K562 (cell line): ENCODE measurements around the gene MTMR3. TPM values are rescaled to one million over a fixed set of nuclear protein-coding genes. Genes with fewer than 3 reads are reported as not detected.

Experiments used
- ADNP ChIP-seq: fragments of 200-800 bp; sonication (Bioruptor generic); IDR thresholded peaks from 2 replicates; pipeline ENCODE4 v1.6.1; 2016; ENCODE audit warnings: missing genetic modification characterization, missing compliant biosample characterization
- FOXA1 ChIP-seq: fragments of 450-650 bp; IDR thresholded peaks from 2 replicates; pipeline ENCODE4 v1.6.1; 2016; ENCODE audit warnings: mild to moderate bottlenecking, borderline replicate concordance
- KDM4B ChIP-seq, 2 experiments: fragments of 450-650 bp in 1 of 2; sonication (generic) in 1 of 2; IDR thresholded peaks; 2 replicates each; pipeline ENCODE4 v1.6.1; 2016 to 2017; ENCODE audit warnings: borderline replicate concordance in 2 of 2, antibody characterized with exemption in 1 of 2, low read depth in 1 of 2, mild to moderate bottlenecking in 1 of 2
- KDM5B ChIP-seq: fragments of 200-600 bp; sonication (generic); IDR thresholded peaks from 2 replicates; pipeline ENCODE4 v1.6.1; 2012; ENCODE audit warnings: low read depth, mild to moderate bottlenecking, moderate library complexity, low read length, control low read depth, inconsistent platforms; ENCODE audit not compliant: insufficient replicate concordance
- NFRKB ChIP-seq: fragments of 450-650 bp; IDR thresholded peaks from 2 replicates; pipeline ENCODE4 v1.6.1; 2016; ENCODE audit warnings: low read depth
- RBBP5 ChIP-seq: fragments of 200-600 bp; sonication (generic); IDR thresholded peaks from 2 replicates; pipeline ENCODE4 v1.6.1; 2012; ENCODE audit warnings: borderline replicate concordance, mild to moderate bottlenecking, low read length, control low read depth, inconsistent platforms; ENCODE audit not compliant: insufficient read depth, poor library complexity, severe bottlenecking
- TCF7 ChIP-seq: sonication (generic); IDR thresholded peaks from 2 replicates; pipeline ENCODE4 v1.6.1; 2016; ENCODE audit warnings: antibody characterized with exemption, borderline replicate concordance
- TRIM28 ChIP-seq: fragments of 450-650 bp; IDR thresholded peaks from 2 replicates; pipeline ENCODE4 v1.6.1; 2017
- ZNF12 ChIP-seq: sonication (generic); formaldehyde crosslinking; IDR thresholded peaks from 2 replicates; pipeline ENCODE4 v1.4.0; 2020; ENCODE audit warnings: mild to moderate bottlenecking, missing genetic modification reagents
- ZNF766 ChIP-seq: fragments of 200-800 bp; sonication (Bioruptor generic); conservative IDR thresholded peaks from 2 replicates; pipeline ENCODE4 v1.6.1; 2016; ENCODE audit warnings: missing genetic modification characterization, missing compliant biosample characterization
- polyA plus RNA-seq, 8 experiments: library from polyadenylated mRNA; depleted of rRNA in 4 of 8; stranded (reverse) in 5 of 8; unstranded in 3 of 8; fragments of >200 nt; fragmentation: Nextera tagmentation in 2 of 8; fragmentation: Illumina TruSeq in 1 of 8; extraction: Ambion mirVana in 2 of 8; extraction: Trizol in 1 of 8; gene quantifications; 2 replicates each; pipeline versions ENCODE4 v1.2.1 to v1.2.3, GENCODE V29; 2011 to 2014; ENCODE audit warnings: inconsistent platforms in 1 of 8, missing spikeins in 1 of 8
- total RNA-seq, 7 experiments: library from RNA; depleted of rRNA in 6 of 7; stranded (reverse); fragments of >200 nt in 6 of 7; fragmentation: Illumina TruSeq in 2 of 7; extraction: Trizol in 2 of 7; gene quantifications; 2 replicates each; pipeline versions ENCODE4 v1.2.1 to v1.2.3, GENCODE V29; 2011 to 2021; ENCODE audit warnings: low replicate concordance in 1 of 7
- TF ChIP-seq, protein P1 (sequence below), 3 experiments: fragments of 200-800 bp in 1 of 3; sonication (Bioruptor generic) in 1 of 3; sonication (generic) in 1 of 3; formaldehyde crosslinking in 1 of 3; IDR thresholded peaks; 2 replicates each; pipeline versions ENCODE4 v1.6.1 to v1.8.0; 2016 to 2022; ENCODE audit warnings: mild to moderate bottlenecking in 2 of 3, missing compliant biosample characterization in 2 of 3, missing genetic modification characterization in 2 of 3, missing genetic modification reagents in 1 of 3
- TF ChIP-seq, protein P2 (sequence below): conservative IDR thresholded peaks from 2 replicates; pipeline ENCODE4 v1.6.1; 2011; ENCODE audit warnings: low read depth, mild to moderate bottlenecking, low read length; ENCODE audit not compliant: control insufficient read depth
- TF ChIP-seq, protein P3 (sequence below): sonication (generic); formaldehyde crosslinking; IDR thresholded peaks from 2 replicates; pipeline ENCODE4 v1.9.0; 2022; ENCODE audit warnings: mild to moderate bottlenecking, missing genetic modification reagents
- TF ChIP-seq, protein P4 (sequence below): fragments of 250-450 bp; sonication (Bioruptor Pico); IDR thresholded peaks from 2 replicates; pipeline ENCODE4 v1.4.0; 2020

The MTMR3 gene
- total and polyA plus RNA-seq, 9 of the 15 experiments (the other 6 are each of a cell fraction or from before 2014, with no cell fraction given): 1.6 to 13.7 (median 7.9) TPM

DNA sequence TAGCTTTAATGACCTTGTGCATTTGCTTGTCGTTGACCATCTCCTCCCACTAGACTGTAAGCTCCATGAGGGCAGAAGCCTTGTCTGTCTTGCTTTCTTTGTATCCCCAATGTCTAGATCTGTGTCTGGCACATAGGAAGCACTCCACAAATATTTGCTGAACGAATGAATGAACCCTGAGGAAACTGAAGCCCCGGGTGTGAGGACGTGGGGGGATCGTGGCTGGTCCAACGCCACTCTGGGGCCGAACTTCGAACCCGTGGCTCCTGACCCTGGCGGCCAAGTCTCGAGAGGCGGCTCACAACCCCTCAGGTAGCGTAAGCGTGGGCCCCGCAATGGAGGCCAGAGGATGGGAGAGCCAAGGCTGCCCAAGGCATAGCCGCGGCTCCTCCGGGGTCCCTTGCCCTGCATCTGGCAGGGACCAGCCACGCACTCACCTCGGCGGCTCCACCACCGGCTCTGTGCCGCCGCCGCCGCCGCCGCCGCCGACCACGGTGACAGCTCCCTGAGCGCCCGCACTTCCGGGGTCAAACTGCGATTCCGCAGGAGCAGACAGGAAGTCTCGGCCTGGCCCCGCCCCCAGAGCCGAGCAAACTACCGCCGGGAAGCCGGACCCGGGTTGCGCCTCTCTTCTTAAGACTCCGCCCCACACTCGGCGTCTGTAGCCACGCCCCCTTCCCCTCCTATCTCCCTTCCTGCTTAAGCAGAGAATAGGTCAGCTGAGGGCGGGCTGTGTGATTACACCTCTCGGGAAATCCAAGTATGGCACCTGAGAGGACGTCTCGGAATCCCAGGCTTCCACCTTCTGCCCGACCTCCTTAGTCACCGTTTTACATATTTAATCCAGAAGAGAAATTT lies 45.0 kb upstream of the MTMR3 start, which contains the start of gene ASCC2 (continued):
- TF ChIP-seq, protein P1, sequence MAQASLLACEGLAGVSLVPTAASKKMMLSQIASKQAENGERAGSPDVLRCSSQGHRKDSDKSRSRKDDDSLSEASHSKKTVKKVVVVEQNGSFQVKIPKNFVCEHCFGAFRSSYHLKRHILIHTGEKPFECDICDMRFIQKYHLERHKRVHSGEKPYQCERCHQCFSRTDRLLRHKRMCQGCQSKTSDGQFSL (CRISPR knock-in tag; IDR thresholded peaks at IDR 0.05): no peak
- TF ChIP-seq, protein P1 (tag; IDR thresholded peaks at IDR 0.05): no peak
- TF ChIP-seq ZNF766 (CRISPR knock-in tag) (no peak), KDM5B (peak; percentile 29), NFRKB (no peak), RBBP5 (peak; percentile 68), TCF7 (no peak), KDM4B (IDR thresholded peaks at IDR 0.05; ENCODE audit: borderline replicate concordance in 2 of 2, low read depth in 1 of 2) (peak in 1 of 2 experiments; percentile 58; a peak in 1 of 4 replicates), TRIM28 (peak; percentile 89), ZNF12 (CRISPR knock-in tag) (no peak; the same call in 1 of the 2 replicates), FOXA1 (no peak), ADNP (tag) (no peak)
- TF ChIP-seq, protein P2, sequence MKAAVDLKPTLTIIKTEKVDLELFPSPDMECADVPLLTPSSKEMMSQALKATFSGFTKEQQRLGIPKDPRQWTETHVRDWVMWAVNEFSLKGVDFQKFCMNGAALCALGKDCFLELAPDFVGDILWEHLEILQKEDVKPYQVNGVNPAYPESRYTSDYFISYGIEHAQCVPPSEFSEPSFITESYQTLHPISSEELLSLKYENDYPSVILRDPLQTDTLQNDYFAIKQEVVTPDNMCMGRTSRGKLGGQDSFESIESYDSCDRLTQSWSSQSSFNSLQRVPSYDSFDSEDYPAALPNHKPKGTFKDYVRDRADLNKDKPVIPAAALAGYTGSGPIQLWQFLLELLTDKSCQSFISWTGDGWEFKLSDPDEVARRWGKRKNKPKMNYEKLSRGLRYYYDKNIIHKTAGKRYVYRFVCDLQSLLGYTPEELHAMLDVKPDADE: peak; percentile 90
- TF ChIP-seq, protein P3, sequence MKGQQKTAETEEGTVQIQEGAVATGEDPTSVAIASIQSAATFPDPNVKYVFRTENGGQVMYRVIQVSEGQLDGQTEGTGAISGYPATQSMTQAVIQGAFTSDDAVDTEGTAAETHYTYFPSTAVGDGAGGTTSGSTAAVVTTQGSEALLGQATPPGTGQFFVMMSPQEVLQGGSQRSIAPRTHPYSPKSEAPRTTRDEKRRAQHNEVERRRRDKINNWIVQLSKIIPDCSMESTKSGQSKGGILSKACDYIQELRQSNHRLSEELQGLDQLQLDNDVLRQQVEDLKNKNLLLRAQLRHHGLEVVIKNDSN (CRISPR knock-in tag): no peak; the same call in 1 of the 2 replicates
- TF ChIP-seq, protein P4, sequence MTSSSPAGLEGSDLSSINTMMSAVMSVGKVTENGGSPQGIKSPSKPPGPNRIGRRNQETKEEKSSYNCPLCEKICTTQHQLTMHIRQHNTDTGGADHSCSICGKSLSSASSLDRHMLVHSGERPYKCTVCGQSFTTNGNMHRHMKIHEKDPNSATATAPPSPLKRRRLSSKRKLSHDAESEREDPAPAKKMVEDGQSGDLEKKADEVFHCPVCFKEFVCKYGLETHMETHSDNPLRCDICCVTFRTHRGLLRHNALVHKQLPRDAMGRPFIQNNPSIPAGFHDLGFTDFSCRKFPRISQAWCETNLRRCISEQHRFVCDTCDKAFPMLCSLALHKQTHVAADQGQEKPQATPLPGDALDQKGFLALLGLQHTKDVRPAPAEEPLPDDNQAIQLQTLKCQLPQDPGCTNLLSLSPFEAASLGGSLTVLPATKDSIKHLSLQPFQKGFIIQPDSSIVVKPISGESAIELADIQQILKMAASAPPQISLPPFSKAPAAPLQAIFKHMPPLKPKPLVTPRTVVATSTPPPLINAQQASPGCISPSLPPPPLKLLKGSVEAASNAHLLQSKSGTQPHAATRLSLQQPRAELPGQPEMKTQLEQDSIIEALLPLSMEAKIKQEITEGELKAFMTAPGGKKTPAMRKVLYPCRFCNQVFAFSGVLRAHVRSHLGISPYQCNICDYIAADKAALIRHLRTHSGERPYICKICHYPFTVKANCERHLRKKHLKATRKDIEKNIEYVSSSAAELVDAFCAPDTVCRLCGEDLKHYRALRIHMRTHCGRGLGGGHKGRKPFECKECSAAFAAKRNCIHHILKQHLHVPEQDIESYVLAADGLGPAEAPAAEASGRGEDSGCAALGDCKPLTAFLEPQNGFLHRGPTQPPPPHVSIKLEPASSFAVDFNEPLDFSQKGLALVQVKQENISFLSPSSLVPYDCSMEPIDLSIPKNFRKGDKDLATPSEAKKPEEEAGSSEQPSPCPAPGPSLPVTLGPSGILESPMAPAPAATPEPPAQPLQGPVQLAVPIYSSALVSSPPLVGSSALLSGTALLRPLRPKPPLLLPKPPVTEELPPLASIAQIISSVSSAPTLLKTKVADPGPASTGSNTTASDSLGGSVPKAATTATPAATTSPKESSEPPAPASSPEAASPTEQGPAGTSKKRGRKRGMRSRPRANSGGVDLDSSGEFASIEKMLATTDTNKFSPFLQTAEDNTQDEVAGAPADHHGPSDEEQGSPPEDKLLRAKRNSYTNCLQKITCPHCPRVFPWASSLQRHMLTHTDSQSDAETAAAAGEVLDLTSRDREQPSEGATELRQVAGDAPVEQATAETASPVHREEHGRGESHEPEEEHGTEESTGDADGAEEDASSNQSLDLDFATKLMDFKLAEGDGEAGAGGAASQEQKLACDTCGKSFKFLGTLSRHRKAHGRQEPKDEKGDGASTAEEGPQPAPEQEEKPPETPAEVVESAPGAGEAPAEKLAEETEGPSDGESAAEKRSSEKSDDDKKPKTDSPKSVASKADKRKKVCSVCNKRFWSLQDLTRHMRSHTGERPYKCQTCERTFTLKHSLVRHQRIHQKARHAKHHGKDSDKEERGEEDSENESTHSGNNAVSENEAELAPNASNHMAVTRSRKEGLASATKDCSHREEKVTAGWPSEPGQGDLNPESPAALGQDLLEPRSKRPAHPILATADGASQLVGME: no peak
